ENCODE results near the gene RAD50. TPM values are rescaled to one million over a fixed set of nuclear protein-coding genes. Genes with fewer than 3 reads are reported as not detected.
"Not testable (repeated sequence)": the region's sequence is repeated elsewhere in the genome, so short reads cannot be mapped to it uniquely, and the experiment has no call there.

The RAD50 gene
- total RNA-seq, 1 donor from 2014 or later: 26.9 TPM

- peak in 1 of 2 donors; percentile 12 for DNase-seq (ENCODE audit: low spot score in 2 of 2)
- FAIRE-seq: no peak
These were observed 519 bp upstream of the RAD50 start for GRCh38 chr5:132556153-132556762.

GRCh38 chr5:132557478-132558172 lies 848 bp downstream of the RAD50 start:
- DNase-seq (ENCODE audit: low spot score in 2 of 2) (peak in 1 of 2 donors; percentile 16), FAIRE-seq (no peak)

GRCh38 chr5:132559383-132560060 lies 2.7 kb downstream of the RAD50 start:
- DNase-seq (ENCODE audit: low spot score in 2 of 2): no peak
- no peak for FAIRE-seq

GRCh38 chr5:132561601-132562000 lies 4.8 kb downstream of the RAD50 start:
- FAIRE-seq: no peak
- DNase-seq (ENCODE audit: low spot score in 2 of 2): no peak

GRCh38 chr5:132564555-132564954 lies 7.8 kb downstream of the RAD50 start:
- FAIRE-seq; DNase-seq (ENCODE audit: low spot score in 2 of 2): not testable (repeated sequence)

GRCh38 chr5:132566657-132567056 lies 9.9 kb downstream of the RAD50 start:
- FAIRE-seq (no peak), DNase-seq (ENCODE audit: low spot score in 2 of 2) (no peak)

- no peak for FAIRE-seq
- no peak for DNase-seq (ENCODE audit: low spot score in 2 of 2)
These were observed 19.3 kb downstream of the RAD50 start for GRCh38 chr5:132576123-132576522.

- DNase-seq (ENCODE audit: low spot score in 2 of 2); FAIRE-seq: not testable (repeated sequence)
These were observed 27.8 kb downstream of the RAD50 start for GRCh38 chr5:132584560-132584959.

GRCh38 chr5:132586063-132586462 lies 29.3 kb downstream of the RAD50 start:
- DNase-seq (ENCODE audit: low spot score in 2 of 2) (no peak), FAIRE-seq (no peak)

GRCh38 chr5:132589467-132589866 lies 32.7 kb downstream of the RAD50 start:
- DNase-seq (ENCODE audit: low spot score in 2 of 2): no peak
- FAIRE-seq: no peak

- FAIRE-seq: no peak
- DNase-seq (ENCODE audit: low spot score in 2 of 2): no peak
These were observed 34.4 kb downstream of the RAD50 start for GRCh38 chr5:132591145-132591544.

- no peak for DNase-seq (ENCODE audit: low spot score in 2 of 2)
- FAIRE-seq: no peak
These were observed 35.7 kb downstream of the RAD50 start for GRCh38 chr5:132592521-132592920.

GRCh38 chr5:132594170-132594569 lies 37.4 kb downstream of the RAD50 start:
- FAIRE-seq (no peak), DNase-seq (ENCODE audit: low spot score in 2 of 2) (no peak)

- DNase-seq (ENCODE audit: low spot score in 2 of 2): no peak
- no peak for FAIRE-seq
These were observed 38.8 kb downstream of the RAD50 start for GRCh38 chr5:132595624-132596023.

- DNase-seq (ENCODE audit: low spot score in 2 of 2): no peak
- FAIRE-seq: no peak
These were observed 44.4 kb downstream of the RAD50 start for GRCh38 chr5:132601071-132601728.

- DNase-seq (ENCODE audit: low spot score in 2 of 2): no peak
These were observed 50.3 kb downstream of the RAD50 start for GRCh38 chr5:132607095-132607494.

GRCh38 chr5:132608107-132608506 lies 51.3 kb downstream of the RAD50 start:
- no peak for DNase-seq (ENCODE audit: low spot score in 2 of 2)
- FAIRE-seq: no peak

More at GRCh38 chr5:132607095-132607494, 50.3 kb downstream of the RAD50 start:
- FAIRE-seq: no peak

- FAIRE-seq (no peak), DNase-seq (ENCODE audit: low spot score in 2 of 2) (no peak)
These were observed 55.2 kb downstream of the RAD50 start for GRCh38 chr5:132611965-132612364.

GRCh38 chr5:132612846-132613245 lies 56.1 kb downstream of the RAD50 start:
- FAIRE-seq (no peak), DNase-seq (ENCODE audit: low spot score in 2 of 2) (no peak)

GRCh38 chr5:132621699-132622098 lies 64.9 kb downstream of the RAD50 start:
- FAIRE-seq: no peak
- no peak for DNase-seq (ENCODE audit: low spot score in 2 of 2)

GRCh38 chr5:132622608-132623007 lies 65.8 kb downstream of the RAD50 start:
- FAIRE-seq (no peak), DNase-seq (ENCODE audit: low spot score in 2 of 2) (no peak)

Data from frontal cortex (tissue), 4 donors.